ENCODE measurements around the gene ZNF223. TPM values are rescaled to one million over a fixed set of nuclear protein-coding genes. Genes with fewer than 3 reads are reported as not detected.

The ZNF223 gene
- total RNA-seq, 1 experiment from 2014 or later, result 3.5 TPM

DNA sequence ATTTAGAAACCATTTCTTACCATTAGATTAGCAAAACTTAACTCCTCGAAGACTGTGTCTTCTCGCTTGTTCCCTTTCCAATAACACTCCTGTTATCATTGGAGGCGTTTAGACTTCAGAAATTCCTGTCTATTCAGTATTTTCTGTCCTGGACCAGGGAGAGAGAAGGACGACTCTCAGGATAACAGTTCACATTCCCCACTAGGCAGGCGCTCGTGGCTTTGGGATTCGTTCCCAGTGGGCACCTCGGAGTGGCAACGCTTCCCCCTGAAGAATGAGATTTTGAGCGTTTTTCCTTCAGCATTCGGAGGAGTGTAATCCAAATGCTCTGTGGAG, 60.9 kb downstream of the ZNF223 start:
- peaks cover 14% of the 10 kb centered on the region; the same call in 1 of the 2 replicates for H3K4me1 ChIP-seq (replicated peaks; ENCODE audit: insufficient read depth)
- H3K9me2 ChIP-seq (ENCODE audit: insufficient read depth), result no peaks in the 10 kb centered on the region
- H2AFZ ChIP-seq, result peak overlapping the region; percentile 91
- intact Hi-C loops (cut with micrococcal nuclease; ENCODE audit: unreplicated experiment), result loop anchor here (1.0 to 10.0 kb wide), 7 partner anchors 18 to 192 kb away; partner anchors contain the start of genes ZNF155, ZNF222, ZNF224 and ZNF235
- peaks cover 34% of the 10 kb centered on the region for H3K9me3 ChIP-seq (ENCODE audit: insufficient read depth, low read depth)
- H3K27me3 ChIP-seq (ENCODE audit: insufficient read depth, low read depth), result no peaks in the 10 kb centered on the region
- TF ChIP-seq, protein P1, sequence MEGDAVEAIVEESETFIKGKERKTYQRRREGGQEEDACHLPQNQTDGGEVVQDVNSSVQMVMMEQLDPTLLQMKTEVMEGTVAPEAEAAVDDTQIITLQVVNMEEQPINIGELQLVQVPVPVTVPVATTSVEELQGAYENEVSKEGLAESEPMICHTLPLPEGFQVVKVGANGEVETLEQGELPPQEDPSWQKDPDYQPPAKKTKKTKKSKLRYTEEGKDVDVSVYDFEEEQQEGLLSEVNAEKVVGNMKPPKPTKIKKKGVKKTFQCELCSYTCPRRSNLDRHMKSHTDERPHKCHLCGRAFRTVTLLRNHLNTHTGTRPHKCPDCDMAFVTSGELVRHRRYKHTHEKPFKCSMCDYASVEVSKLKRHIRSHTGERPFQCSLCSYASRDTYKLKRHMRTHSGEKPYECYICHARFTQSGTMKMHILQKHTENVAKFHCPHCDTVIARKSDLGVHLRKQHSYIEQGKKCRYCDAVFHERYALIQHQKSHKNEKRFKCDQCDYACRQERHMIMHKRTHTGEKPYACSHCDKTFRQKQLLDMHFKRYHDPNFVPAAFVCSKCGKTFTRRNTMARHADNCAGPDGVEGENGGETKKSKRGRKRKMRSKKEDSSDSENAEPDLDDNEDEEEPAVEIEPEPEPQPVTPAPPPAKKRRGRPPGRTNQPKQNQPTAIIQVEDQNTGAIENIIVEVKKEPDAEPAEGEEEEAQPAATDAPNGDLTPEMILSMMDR (conservative IDR thresholded peaks at IDR 0.05), result no peak
- no peak for TF ChIP-seq EZH2 (IDR thresholded peaks at IDR 0.05; ENCODE audit: low read depth)
- no peaks in the 10 kb centered on the region; the same call in 1 of the 2 replicates for H3K36me3 ChIP-seq (ENCODE audit: low read depth)
- H4K20me1 ChIP-seq (ENCODE audit: insufficient read depth), result no peaks in the 10 kb centered on the region
- no peak overlapping the region for H3K27ac ChIP-seq
- H3K4me2 ChIP-seq, result peak overlapping the region; percentile 91
- no peaks in the 10 kb centered on the region for H3F3A ChIP-seq (ENCODE audit: insufficient read depth, low read depth)
- H3K79me2 ChIP-seq (ENCODE audit: low read depth), result no peaks in the 10 kb centered on the region
- CTCF ChIA-PET, result no interaction called here
- no peak for DNase-seq
- peak overlapping the region; percentile 80 for H3K4me3 ChIP-seq
- POLR2A ChIA-PET (ENCODE audit: unreplicated experiment), result no interaction called here
- BruUV-seq (replicated peaks), result no TSS peak

DNA sequence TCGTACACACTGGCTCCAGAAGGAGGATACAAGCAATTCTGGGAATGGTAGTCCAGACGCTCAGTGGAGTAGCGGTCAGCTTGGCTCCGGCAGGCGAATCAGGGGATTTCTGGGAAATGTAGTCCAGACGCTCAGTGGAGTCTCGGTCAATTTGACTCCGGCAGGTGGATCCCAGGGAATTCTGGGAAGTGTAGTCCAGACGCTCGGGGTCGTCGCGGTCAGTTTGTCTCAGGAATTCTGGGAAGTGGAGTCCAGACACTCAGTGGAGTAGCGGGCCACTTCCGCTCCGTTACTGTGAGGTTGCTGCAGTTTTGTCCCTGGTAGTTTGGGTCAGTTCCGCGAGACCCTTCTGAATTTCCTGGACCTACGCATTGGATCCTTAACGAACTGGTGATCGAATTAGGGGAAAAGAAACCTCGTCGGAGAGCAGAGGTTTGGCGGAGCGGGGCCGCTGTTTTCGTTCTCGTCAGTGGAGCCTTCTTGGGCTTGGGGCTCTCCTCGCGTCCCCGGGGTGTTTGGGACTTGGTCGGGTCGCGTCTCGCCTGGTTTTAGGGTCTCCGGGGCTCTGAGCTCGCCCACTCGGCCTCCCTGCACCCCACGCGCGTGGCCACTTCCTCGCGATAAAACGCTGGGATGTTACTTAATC, 61.4 kb downstream of the ZNF223 start, which contains the start of gene ZNF225:
TSS of gene ZNF225 (plus strand) at position 262 of the 646 bp plus-strand sequence. CDS start 2,429 bp downstream, outside the sequence.
- Histone ChIP-seq H2AFZ (peak within 1 kb of the TSS; percentile 93), H3K27me3 (ENCODE audit: insufficient read depth, low read depth) (no peaks in the 10 kb centered on the region), H3K27ac (no peak within 1 kb of the TSS), H3K79me2 (ENCODE audit: low read depth) (no peaks in the 10 kb centered on the region), H3K4me1 (replicated peaks; ENCODE audit: insufficient read depth) (peaks cover 14% of the 10 kb centered on the region; the same call in 1 of the 2 replicates), H3F3A (ENCODE audit: insufficient read depth, low read depth) (no peaks in the 10 kb centered on the region), H3K4me3 (peak within 1 kb of the TSS; percentile 80), H3K9me3 (ENCODE audit: insufficient read depth, low read depth) (peaks cover 29% of the 10 kb centered on the region), H3K36me3 (ENCODE audit: low read depth) (no peaks in the 10 kb centered on the region; the same call in 1 of the 2 replicates), H3K4me2 (peak within 1 kb of the TSS; percentile 91), H4K20me1 (ENCODE audit: insufficient read depth) (no peaks in the 10 kb centered on the region), H3K9me2 (ENCODE audit: insufficient read depth) (no peaks in the 10 kb centered on the region)
- no TSS peak for BruUV-seq (replicated peaks)
- TF ChIP-seq EZH2 (IDR thresholded peaks at IDR 0.05; ENCODE audit: low read depth), result no peak
- TF ChIP-seq, protein P1 (conservative IDR thresholded peaks at IDR 0.05), result no peak
- DNase-seq, result peak; percentile 91 to 97
- CTCF ChIA-PET, result no interaction called here
- POLR2A ChIA-PET (ENCODE audit: unreplicated experiment), result no interaction called here
- intact Hi-C loops (cut with micrococcal nuclease; ENCODE audit: unreplicated experiment), result loop anchor here (1.0 to 10.0 kb wide), 7 partner anchors 19 to 192 kb away; partner anchors contain the start of genes ZNF155, ZNF222, ZNF224 and ZNF235

DNA sequence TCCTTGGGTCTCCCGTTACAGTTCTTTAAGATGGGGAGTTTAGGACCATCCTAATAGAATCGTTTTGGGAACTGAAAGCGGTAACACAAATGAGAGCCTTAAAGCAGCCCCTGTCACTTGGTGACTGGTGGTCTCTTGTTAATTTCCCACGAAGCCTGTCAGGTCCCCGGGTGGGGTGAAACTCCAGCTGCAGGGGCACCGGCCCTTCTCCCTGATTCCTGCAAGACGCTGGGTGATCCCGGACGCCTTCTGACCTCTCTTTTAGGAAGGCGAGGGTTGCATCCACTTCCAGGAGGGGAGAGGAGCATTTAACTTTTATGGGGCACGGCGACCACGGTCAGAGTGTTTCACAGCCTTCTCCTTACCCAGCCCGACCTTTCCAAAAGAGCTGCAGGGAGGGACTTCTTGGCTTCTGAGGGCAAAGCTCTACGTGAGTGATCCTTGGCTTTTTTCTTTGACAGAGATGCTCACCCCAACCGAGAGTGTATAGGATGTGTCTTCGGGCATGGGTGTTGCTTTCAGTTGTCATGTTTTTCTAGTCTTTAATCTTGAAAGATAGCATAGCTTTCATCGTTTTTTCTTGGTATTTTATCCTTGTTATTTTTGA, 62.1 kb downstream of the ZNF223 start:
- Histone ChIP-seq H3K4me3 (peak overlapping the region; percentile 80), H3K36me3 (ENCODE audit: low read depth) (no peaks in the 10 kb centered on the region; the same call in 1 of the 2 replicates), H3K4me2 (peak overlapping the region; percentile 73), H3K27ac (no peak overlapping the region), H3K9me2 (ENCODE audit: insufficient read depth) (no peaks in the 10 kb centered on the region), H3K4me1 (replicated peaks; ENCODE audit: insufficient read depth) (peaks cover 14% of the 10 kb centered on the region; the same call in 1 of the 2 replicates), H3K79me2 (ENCODE audit: low read depth) (no peaks in the 10 kb centered on the region), H2AFZ (peak overlapping the region; percentile 93), H4K20me1 (ENCODE audit: insufficient read depth) (no peaks in the 10 kb centered on the region), H3F3A (ENCODE audit: insufficient read depth, low read depth) (no peaks in the 10 kb centered on the region), H3K9me3 (ENCODE audit: insufficient read depth, low read depth) (peaks cover 23% of the 10 kb centered on the region), H3K27me3 (ENCODE audit: insufficient read depth, low read depth) (no peaks in the 10 kb centered on the region)
- BruUV-seq (replicated peaks), result TSS peak; percentile 68
- no peak for DNase-seq
- POLR2A ChIA-PET (ENCODE audit: unreplicated experiment), result no interaction called here
- CTCF ChIA-PET, result no interaction called here
- intact Hi-C loops (cut with micrococcal nuclease; ENCODE audit: unreplicated experiment), result loop anchor here (1.0 to 10.0 kb wide), 7 partner anchors 20 to 191 kb away; partner anchors contain the start of genes ZNF155, ZNF222, ZNF224 and ZNF235
- TF ChIP-seq, protein P1 (conservative IDR thresholded peaks at IDR 0.05), result no peak
- no peak for TF ChIP-seq EZH2 (IDR thresholded peaks at IDR 0.05; ENCODE audit: low read depth)

Other genes starting within 250 kb of the ZNF223 start
- gene LYPD5, start 249.6 kb upstream of the ZNF223 start, total RNA-seq (2021), result 2.6 and 2.9 TPM in 2 replicates
- gene ZNF283, start 224.7 kb upstream of the ZNF223 start, total RNA-seq (2021), result 14.8 and 15.2 TPM in 2 replicates
- gene ZNF404, start 168.1 kb upstream of the ZNF223 start, total RNA-seq (2021), result 0.24 TPM in 1 of 2 replicates, not detected in the other
- 6.9 and 10.3 TPM in 2 replicates for gene ZNF45, start 116.8 kb upstream of the ZNF223 start, total RNA-seq (2021)
- gene ZNF221, start 100.8 kb upstream of the ZNF223 start, total RNA-seq (2021), result 1.7 and 1.9 TPM in 2 replicates
- gene ZNF155, start 67.8 kb upstream of the ZNF223 start, total RNA-seq (2021), result 5.0 and 6.1 TPM in 2 replicates
- gene ZNF230, start 49.1 kb upstream of the ZNF223 start, total RNA-seq (2021), result 4.0 and 4.8 TPM in 2 replicates
- gene ZNF222, start 26.7 kb upstream of the ZNF223 start, total RNA-seq (2021), result 1.8 and 2.1 TPM in 2 replicates
- gene ZNF284, start 20.1 kb downstream of the ZNF223 start, total RNA-seq (2021), result 1.9 and 2.0 TPM in 2 replicates
- gene ZNF224, start 42.3 kb downstream of the ZNF223 start, total RNA-seq (2021), result 29.3 and 30.9 TPM in 2 replicates
- gene ZNF225, start 61.4 kb downstream of the ZNF223 start, total RNA-seq (2021), result 3.5 and 5.4 TPM in 2 replicates
- gene ZNF234, start 89.5 kb downstream of the ZNF223 start, total RNA-seq (2021), result 6.0 and 8.6 TPM in 2 replicates
- gene ZNF226, start 113.1 kb downstream of the ZNF223 start, total RNA-seq (2021), result 12.9 and 21.7 TPM in 2 replicates
- gene ZNF227, start 160.5 kb downstream of the ZNF223 start, total RNA-seq (2021), result 14.2 and 16.5 TPM in 2 replicates
- gene ZNF233, start 207.8 kb downstream of the ZNF223 start, total RNA-seq (2021), result 0.41 and 0.88 TPM in 2 replicates

All from PC-9 (cell line).